NCI-H345 (cell line): ENCODE results near the gene PLA2G3.
"Not testable (repeated sequence)": the region's sequence is repeated elsewhere in the genome, so short reads cannot be mapped to it uniquely, and the experiment has no call there.

Experiments
- DNase-seq: peaks from one replicate; lab custom pipeline; 2025; lab: John Stamatoyannopoulos, UW

Gene PLA2G3, protein sequence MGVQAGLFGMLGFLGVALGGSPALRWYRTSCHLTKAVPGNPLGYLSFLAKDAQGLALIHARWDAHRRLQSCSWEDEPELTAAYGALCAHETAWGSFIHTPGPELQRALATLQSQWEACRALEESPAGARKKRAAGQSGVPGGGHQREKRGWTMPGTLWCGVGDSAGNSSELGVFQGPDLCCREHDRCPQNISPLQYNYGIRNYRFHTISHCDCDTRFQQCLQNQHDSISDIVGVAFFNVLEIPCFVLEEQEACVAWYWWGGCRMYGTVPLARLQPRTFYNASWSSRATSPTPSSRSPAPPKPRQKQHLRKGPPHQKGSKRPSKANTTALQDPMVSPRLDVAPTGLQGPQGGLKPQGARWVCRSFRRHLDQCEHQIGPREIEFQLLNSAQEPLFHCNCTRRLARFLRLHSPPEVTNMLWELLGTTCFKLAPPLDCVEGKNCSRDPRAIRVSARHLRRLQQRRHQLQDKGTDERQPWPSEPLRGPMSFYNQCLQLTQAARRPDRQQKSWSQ

DNA sequence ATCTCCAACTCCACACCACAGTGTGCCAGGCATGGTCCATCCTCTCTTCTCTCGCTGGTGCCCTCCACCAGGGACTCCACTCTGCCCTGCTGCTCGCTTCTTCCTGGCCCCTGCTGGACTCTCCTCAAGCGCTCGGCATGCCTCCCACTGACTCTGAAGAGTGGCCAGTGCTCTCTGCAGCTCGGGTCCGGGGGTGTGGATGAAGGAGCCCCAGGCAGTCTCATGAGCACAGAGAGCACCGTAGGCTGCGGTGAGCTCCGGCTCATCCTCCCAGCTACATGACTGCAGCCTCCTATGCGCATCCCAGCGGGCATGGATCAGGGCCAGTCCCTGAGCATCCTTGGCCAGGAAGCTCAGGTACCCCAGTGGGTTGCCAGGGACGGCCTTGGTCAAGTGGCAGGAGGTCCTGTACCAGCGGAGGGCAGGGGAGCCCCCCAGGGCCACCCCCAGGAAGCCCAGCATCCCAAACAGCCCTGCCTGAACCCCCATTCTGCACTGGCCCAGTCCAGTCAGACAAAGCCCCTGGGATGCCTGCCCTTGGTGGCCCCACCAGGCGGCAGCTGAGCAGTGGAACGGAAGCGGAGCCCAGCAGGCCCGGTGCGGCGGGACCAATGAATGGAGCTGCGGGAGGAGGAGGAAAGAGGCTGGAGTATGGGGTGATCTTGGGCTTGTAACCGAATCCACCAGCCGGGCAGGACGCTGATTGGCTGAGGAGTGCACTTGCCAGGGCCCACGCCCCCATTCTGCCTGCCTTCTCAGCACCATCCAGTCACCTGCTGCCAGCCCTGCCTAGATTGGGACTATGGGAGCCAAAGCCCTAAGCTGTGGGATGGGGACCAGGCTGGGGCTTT, at the start of gene PLA2G3:
Gene PLA2G3 (minus strand): TSS at position 643 of the 851 bp plus-strand sequence. CDS start 154 bp downstream, at position 489.
- peak; percentile 13 for DNase-seq

DNA sequence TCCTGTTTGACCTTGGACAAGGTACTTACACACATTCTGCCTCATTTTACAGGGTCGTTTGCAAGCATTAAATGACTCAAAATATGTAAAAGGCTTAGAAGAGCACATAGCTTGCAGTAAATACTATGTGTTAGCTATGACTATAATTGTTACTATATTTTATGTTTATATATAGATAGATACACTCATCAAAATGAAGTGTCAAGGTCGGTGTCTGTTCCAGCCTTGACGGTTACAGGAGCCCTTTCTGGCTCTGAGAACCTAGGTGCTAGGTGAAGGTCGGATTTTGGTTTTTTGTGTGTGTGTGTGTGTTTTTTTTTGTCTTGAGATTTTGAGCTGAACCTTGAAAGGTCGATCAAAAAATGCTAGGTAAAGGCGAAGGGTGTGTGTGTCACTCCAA, 47.3 kb upstream of the PLA2G3 start:
- DNase-seq = no peak

DNA sequence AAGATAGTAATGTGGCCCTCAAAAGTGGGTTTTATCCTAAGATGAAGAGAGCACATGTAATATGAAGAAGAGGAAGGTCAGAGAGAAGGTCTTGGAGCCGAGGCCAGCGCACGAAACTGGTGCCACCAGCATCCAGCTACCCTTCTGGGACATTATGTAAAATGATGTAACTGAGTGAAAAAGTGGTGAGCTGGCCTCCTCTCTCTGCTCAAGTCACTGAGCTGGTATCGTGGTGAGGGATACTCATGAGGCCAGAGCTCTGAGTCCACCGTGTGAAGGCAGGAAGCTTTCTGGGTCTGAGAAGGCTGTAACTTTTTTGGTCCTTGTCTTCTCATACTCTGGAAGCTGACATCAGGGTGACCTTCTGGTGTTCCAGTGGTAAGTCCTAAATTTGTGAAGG, 44.7 kb upstream of the PLA2G3 start:
- DNase-seq = no peak

DNA sequence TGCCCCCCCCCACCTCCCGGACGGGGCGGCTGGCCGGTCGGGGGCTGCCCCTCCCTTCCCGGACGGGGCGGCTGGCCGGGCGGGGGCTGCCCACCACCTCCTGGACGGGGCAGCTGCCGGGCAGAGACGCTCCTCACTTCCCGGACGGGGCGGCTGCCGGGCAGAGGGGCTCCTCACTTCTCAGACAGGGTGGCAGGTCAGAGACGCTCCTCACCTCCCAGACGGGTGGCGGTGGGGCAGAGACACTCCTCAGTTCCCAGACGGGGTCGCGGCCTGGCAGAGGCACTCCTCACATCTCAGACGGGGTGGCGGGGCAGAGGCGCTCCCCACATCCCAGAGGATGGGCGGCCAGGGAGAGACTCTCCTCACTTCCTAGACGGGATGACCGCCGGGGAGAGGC, 43.7 kb upstream of the PLA2G3 start:
- no peak for DNase-seq

DNA sequence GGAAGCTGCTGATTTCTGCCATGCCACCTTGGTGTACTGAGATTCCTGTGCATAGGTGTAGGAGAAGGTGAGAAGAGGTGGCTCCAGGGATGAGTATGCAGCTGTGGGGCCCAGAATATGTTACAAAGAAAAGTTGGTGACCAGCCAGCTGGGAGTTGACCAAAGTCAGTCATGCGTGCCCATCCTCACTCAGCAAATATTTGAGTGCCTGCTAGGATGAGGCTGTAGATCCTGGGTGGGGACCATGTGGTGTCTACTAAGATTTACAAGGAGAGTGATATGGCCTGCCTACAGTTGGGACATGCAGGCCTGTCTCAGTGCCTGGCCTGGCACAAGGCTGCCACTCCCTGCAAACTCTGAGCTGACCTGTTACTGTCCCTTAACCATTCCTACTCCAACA, 39.0 kb upstream of the PLA2G3 start:
- peak; percentile 55 for DNase-seq

DNA sequence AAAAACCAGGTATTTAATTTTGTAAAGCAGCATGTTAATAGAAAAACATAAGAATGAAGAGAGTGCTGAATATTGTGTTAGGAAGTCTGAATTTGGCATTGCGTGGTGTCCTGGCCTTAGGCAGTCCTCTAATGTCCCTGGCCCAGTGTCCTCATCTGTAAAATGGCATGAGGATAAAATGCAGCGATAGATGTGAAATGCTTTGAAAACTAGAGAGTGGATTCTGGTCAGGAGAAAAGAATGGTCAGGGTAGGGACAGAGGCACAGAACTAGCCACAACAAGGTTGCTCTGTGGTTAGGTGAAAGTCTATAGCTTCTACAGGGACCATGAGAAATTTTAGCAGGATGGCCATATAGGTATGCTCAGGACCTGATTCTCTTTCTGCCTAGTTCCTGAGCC, 38.6 kb upstream of the PLA2G3 start:
- DNase-seq = no peak

DNA sequence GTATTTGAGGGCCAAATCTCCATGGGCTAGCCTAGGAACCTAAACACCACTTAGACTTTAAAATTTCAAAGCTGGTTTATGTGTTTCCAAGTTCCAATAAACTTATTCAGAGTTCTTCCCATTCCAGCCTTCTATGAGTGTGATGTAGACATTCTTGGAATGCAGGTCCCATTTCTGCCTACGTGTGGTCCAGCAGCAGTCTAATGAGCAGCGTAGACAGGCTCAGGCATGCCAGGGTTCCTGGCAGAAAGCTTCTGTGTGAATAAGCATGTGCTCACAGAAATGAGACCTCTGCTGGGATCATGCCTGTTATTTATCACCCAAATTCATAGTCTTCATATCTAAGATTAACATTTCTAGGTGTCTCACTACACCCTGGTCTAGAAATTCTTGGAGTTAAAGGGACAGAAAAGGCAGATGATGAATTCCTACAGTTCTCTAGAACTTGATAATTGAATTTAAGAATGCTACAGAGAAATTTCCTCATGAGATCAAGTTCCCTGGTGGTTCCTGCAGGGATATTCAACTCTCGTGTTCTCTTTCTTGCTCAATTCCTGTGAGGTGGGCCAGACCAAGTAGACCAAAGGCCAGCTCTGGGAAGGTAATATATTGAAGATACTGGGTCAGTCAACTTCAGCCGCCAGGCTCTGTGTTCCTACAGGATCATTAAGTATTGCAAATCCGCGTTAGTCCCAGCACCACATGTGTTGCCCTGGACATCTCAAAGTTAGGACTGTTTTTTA, 37.3 kb upstream of the PLA2G3 start:
- DNase-seq = no peak

DNA sequence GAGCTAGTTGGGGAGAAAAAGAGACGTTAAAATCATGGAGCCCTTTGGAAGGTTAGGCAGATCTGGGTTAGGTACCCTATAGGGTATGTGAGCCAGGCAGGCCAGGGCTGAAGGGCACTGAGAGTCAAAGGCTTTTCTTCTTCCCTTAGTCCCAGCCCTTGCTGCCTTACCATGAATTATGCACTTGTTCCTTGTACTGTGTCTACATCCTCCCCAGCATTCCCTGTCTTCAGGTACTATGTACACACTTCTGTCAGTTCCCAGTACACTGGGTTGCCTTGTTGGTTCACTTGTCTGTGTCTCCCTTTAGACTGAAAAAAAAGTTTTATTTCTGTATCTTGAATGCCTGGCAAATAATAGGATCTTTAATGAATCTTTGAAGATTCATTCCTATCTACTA, 36.6 kb upstream of the PLA2G3 start:
- no peak for DNase-seq

DNA sequence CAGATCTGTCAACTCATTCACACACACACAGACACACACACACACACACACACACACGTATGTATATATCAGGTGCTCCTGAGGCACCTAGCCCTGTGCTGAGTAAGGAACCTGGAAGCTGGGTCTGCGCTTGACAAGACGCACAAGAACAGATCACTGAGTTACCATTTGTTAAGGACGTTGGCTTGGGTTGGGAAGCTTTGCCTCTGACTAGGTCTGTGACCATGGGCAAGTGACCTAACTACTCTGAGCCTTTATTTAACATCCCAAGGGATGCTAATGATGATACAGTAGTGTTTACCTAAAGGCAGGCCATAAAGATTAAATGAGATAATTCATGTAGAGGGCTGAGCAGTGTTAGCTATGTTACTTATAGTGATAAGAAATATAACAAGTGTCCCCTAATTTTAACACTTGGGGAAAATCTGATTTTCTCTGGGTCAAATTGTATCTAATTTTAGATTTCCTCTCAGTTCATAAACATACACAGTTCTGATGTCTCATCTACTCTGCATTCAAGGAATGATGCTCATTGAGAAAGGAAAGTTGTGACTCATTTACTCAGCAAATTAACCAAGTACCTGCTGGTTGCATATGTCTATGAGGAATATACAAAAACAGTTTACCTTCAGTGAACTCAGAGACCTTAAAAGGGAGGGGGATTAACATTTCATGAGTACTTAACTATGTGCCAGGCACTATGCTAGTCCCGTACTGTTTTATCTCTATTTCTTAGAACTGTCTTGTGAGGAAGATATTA, 33.3 kb upstream of the PLA2G3 start:
- no peak for DNase-seq

DNA sequence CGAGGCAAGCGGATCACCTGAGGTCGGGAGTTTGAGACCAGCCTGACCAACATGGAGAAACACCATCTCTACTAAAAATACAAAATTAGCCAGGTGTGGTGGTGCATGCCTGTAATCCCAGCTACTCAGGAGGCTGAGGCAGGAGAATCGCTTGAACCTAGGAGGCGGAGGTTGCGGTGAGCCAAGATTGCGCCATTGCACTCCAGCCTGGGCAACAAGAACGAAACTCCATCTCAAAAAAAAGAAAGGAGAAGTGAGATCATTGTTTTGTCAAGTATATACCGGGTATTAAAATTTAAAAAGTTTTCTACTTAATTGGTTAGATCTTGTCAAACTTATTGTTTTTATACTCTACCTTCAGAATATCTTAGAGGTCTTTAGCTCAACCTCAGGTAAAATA, 31.4 kb upstream of the PLA2G3 start:
- DNase-seq = not testable (repeated sequence)

DNA sequence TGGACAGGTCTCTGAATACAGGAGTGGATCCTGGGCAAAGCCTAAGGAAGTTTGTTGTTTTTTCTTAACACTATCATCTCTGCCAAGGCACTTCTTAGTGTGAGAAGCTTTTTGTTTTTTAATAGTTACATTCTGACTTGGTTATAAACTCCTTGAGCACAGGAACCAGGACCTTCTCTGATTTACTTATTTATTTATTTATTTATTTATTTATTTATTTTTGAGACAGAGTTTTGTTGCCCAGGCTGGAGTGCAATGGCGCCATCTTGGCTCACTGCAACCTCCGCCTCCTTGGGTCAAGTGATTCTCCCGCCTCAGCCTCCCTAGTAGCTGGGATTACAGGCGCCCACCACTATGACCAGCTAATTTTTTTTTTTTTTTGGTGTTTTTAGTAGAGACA, 30.7 kb upstream of the PLA2G3 start:
- no peak for DNase-seq

DNA sequence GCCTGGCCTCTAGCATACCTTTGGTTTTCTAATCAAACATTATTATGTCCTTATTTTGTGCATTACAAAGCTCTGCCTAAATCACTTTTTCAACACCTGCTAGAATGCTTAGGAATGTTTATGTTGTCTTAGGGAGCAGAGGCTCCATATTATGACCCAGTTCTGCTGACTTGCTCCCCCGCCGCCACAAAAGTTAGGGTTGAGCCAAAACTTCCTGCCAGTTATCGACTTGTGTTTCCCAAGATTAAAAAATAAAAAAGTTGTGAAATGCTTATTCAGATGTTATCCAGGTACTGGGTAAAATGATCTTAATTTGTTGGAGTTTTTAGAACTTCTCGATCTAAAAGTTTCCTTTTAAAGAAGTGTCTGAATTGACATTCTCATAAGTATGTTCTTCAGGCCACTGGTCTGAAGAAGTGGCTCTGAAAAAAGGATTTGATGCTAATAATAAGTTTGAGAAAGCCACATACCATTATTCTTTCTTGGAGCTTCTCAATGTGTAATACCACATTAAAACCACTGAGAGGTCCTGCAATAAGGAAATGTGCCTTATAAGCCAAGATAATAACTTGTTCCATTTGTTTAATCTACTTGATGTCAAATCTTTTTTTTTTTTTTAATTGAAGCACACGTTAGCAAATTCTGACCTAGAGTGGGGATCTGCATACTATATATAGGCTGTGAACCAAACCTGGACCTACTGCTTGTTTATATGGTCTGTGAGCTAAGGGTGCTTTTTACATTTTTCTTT, 21.9 kb upstream of the PLA2G3 start:
- no peak for DNase-seq

DNA sequence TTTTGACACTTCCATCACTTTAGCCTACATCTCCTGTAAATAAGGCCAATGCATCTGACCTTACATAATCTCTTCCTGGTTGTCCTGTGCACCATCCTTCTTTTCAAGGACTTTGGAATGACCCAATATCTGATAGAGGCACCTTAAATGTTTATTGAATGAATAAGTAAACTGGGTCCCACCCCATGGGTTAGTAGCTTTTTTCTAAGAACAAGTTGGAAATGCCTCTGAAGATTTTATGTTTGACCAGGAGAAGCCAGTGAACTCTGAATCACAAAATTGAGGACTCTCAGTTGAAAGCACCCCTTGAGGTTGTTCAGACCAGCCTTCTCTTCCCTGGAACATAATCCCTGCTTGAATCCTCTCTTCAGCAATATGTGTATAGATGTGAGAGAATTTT, 21.1 kb upstream of the PLA2G3 start:
- no peak for DNase-seq

DNA sequence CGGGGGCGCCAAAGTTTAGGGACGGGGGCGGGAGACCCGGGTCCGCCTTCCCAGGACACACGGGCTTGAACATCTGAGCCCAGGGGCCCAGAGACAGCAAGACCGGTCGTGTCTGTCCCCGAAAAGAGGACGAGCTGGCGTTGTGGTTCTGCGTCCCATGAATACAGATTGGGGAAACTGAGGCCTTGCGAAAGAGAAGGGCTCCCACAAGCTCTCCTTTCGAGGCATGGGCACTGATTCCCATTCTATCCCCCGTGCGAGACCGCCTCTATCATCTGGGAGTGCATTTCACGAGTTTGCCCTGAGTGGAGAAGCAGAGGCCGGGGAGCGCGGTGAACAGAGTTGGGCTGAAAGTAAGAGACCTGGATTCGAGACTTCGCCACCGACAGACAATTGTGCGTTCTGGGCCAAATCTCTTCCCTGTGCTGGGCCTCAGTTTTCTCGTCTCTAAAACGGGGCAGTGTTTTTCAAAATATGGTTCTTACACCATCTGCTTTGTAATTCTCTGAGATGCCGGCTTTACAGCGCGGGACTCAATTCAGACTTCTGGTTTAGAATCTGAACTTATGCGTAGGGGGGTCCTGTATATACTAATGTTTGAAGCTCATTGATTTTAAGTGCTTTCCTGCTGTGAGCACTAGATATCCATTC, 20.1 kb upstream of the PLA2G3 start:
- no peak for DNase-seq

DNA sequence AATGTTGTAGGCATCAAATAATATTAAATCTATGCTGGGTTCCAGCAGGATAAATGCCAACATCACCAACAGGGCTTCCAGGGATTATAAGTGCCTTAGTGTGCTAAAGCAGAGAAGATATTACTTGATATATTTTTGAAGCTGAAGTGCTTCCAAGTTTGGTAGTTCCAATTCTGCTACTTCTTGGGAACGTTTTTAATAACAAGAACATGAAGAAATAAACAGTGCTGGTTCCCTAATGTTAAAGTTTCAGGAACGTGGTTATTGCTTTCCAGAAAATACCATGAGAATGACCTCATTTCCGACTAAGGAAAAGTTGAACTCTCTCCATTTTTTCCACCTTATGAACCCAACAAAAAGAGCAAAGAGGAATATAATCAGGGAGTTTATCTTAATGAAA, 15.1 kb upstream of the PLA2G3 start:
- DNase-seq = no peak

DNA sequence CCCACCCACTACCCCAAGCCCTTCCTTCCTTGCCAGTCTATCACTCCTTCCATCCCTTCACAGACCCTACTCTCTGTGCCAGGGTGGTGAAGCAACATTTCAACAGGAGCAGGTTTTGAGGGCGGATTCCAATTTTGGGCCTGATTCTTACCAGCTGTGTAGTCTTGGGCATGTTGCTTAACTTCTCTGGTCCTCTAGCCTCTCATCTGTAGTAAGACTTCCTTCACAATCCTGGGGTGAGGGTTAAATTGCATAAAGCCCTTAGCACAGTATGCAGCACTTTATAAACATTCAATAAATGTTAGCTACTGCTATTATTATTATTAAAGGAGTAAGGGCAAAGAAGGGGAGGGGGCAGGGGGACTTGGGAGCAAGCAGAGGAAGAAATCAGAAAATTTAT, 14.7 kb upstream of the PLA2G3 start:
- no peak for DNase-seq

DNA sequence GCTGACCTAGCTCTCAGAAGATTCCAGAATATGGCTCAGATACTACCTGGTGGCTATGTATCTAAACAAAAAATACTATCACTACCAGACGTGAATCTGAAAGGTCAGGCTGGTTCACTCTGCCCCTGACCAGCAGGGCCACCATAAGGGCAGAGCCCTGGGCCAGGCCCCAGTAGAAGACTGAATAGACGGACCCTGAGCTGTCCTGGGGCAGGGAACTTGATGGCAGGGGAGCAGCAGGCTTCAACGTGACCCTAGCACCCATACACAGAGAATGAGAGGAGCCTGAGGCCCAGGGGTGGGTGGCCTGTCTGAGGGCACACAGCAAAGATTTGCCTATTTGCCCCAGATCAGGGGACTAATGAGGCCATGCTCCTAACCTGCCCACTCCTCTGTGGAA, 13.0 kb upstream of the PLA2G3 start:
- DNase-seq = no peak

DNA sequence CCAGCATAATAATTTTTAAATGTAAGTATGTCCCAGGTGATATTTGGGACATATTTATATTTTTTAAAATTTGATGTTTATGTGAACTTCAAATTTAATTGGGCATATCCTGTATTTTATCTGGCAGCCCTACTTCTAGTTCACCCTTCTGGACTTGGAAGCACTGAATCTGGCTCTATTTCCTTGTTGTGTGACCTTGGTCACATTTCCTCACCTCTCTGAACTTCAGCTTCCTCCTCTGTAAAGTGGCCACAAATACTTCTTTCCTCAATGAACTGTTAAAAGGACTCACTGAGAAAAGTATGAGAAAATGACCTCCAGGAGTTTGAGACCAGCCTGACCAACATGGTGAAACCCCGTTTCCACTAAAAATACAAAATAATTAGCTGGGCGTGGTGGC, 11.6 kb upstream of the PLA2G3 start:
- DNase-seq = no peak

DNA sequence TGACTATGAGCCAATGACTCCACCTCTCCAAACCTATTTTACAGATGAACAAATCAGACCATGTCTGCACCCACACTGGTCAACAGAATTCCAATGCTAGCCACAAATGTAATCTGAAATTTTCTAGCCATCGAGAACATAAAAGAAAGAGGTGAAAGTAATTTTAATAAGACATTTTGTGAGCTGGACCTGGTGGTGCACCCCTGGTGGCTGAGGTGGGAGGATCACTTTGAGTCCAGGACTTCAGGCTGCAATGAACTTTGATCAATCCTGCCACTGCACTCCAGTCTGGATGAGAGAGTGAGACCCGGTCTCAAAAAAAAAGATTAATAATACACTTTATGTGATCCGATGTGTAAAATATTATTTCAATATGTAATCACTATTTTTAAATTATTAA, 10.3 kb upstream of the PLA2G3 start:
- DNase-seq = no peak

DNA sequence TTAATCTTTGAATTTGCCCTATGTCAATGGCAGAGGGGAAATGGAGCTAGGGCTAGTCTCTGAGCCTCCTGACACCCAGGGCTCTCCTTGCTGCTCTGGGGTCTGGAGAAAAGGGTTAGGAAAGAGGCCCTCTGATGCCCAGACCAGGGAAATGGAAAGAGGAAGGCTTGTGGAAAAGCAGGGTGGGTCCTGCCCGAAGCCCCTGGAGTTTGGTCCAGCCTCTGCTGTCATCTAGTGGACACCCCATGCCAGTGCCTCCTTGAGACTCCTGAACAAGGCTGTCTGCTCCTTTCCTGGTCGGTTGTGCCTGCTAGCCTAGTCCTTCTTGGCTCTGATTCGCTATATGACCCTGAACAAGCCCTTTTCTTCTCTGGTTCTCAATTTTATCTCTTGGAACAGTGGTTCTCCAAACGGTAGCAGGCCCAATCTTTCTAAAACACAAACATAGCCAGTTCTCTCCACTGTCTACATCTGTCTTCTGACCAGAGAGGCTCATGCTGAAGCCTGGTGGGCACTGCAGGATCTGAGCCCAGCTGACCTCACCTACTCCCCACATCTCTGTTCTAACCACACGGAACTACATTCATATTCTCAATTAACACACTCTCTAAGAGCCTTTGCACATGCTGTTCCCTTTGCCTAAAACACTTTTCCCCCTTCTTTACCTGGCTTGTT, 8.8 kb upstream of the PLA2G3 start:
- peak; percentile 48 for DNase-seq
